Adipose tissue (tissue), 3 donors: ENCODE measurements around the gene HES6. TPM values are rescaled to one million over a fixed set of nuclear protein-coding genes. Genes with fewer than 3 reads are reported as not detected.

ENCODE experiments used
- H3K27ac ChIP-seq: one replicate; pipeline ENCODE4 v1.5.1; 2013; ENCODE audit warnings: low read depth, low read length
- WGBS, 3 donors: extraction: QIAGEN DNeasy Blood & Tissue Kit; methylation state at CpG; one replicate each; pipeline ENCODE4 v1.1.7; 2013; 5-methylcytosine and 5-hydroxymethylcytosine counted together
- polyA plus RNA-seq, 3 donors: library from polyadenylated mRNA; stranded (reverse); fragments of 200-250 nt; gene quantifications; one replicate each; pipeline ENCODE4 v1.2.3, GENCODE V29; 2013
- donor health status: healthy with polysubstance abuse.
- donor health status: Bipolar disorder and iron deficiency.
- donor health status: healthy.

HES6 gene
- polyA plus RNA-seq, 3 donors: 2.9 to 24.4 (median 3.5) TPM

DNA sequence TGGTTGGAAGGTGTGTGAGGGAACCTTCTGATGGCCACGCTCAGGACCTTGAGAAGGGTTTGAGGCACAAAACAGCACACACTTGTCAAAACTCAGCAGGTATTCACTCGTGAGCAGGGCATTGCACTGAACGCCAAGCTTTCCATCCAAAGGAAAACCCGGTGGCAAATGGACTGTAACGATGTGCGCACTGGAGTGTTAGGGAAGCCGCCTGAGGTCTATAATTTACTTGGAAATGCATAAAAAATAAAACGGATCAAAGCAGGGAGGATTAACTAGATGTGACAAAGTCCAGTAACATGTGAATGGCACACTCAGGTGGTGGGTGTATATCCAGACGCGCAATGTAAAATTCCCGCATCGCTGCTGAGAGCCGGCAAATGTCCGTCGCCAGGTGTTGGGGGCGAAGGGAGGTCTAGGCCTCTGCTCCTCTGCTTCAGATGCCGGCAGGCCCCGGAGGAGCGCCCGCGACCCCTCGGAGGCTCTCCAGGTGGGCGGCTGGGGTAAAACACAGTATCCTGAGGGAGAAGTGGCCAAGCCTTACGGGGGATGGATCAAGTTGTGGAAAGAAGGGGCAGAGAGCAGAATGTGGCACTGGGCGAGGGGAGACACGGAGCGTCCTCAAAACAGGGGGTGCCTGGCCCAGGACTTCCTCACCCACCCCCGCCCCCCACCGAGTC, 15.3 kb downstream of the HES6 start:
- H3K27ac ChIP-seq: no peak overlapping the region

GRCh38 chr2:238220892-238221521, 18.8 kb downstream of the HES6 start:
- 67 to 78% (median 76%) methylated on average over 16 to 23 of the region's 23 CpGs for WGBS, 3 donors

More for the DNA sequence above, 15.3 kb downstream of the HES6 start:
- 95 to 97% (median 96%) methylated on average over 28 to 29 of the region's 29 CpGs for WGBS, 3 donors

GRCh38 chr2:238220274-238220891, 19.5 kb downstream of the HES6 start:
- no peak overlapping the region for H3K27ac ChIP-seq
- 72 to 81% (median 78%) methylated on average over 10 of the region's 10 CpGs for WGBS, 3 donors

More at GRCh38 chr2:238220892-238221521, 18.8 kb downstream of the HES6 start:
- H3K27ac ChIP-seq: no peak overlapping the region

DNA sequence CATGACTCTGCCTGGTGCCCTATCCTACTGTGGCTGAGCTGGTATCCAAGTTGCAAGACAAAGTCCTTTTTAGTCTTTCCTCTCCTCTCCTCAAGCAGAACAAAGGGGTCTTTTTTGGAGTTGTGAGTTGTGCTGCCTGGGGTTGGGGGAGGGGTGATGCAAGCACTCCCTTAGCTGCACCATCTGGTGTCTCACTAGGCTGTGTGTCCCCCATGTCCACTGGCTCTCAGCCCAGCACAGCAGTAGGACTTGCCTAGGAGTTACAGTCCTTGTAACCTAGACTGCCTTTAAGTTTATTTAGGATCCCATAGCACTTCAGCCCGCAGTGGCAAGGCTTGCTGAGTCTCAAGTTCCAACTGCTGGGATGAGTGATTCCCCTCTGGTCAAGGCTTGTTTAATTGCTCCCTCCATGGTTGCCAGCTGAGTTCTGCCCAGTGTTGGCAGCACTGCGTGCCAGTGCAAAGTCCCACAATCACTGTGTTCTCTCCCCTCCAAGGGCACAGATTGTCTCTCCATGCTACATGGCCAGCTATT, 23.1 kb downstream of the HES6 start:
- WGBS, 3 donors: 90 to 97% (median 95%) methylated on average over 2 of the region's 2 CpGs
- no peak overlapping the region for H3K27ac ChIP-seq

DNA sequence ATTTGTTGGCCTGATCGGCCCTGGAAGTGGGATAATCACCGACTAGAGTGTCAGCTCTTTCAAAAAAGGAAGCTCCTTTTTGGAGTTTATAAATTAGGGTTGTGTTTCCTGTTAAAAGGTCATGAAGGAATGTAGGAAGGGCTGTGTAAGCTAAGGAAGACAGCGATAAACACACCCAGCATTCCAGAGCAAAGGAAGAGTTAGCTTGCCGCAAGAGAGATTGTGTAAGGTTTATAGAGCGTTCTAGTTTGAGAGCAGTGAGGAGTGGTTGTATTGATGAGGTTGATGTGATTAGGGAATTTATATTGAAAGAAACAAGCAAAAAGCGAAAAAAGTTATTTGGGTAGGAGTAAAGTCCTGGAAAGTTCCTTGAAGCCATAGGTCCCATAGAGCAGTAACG, 32.8 kb downstream of the HES6 start:
- no peak overlapping the region for H3K27ac ChIP-seq
- 69 to 85% (median 75%) methylated on average over 7 of the region's 7 CpGs for WGBS, 3 donors

DNA sequence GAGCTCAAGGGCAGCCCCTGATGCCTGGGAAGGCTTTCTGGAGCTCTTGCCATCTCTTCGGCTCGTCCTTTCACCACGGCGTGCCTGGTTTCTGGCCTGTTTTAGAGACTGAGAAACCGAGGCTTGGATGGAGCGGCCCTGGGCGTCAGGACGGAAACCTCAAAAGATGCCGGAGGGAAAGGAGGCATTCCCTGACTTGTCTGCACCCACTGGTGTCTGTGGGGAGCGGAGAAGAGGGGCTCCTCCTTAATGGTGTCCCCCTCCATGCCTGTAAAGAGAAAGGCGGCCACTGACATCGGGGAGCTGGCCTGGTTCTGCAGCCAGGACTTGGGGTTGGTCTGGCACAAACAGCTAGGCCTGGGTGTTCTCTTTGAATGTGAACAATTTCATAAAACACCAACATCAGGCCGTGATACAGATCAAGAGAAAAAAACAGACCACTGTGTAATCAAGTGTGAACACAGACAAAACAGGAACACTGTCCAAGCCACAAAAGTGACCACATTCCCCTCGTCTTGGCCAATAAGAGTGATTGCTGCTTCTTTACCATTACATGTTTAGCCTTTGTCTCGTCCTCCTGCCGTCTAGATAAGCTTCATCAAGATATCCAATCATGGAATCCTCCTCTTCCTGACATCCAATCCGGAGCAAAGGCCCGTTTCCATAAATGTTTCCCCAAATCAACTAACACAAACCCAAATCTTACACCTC, 35.7 kb downstream of the HES6 start:
- peak overlapping the region; percentile 13 for H3K27ac ChIP-seq
- WGBS, 3 donors: 47 to 55% (median 55%) methylated on average over 18 of the region's 18 CpGs

- H3K27ac ChIP-seq: peak within 1 kb of the TSS; percentile 78
- 0 to 1% (median 1%) methylated on average over 65 to 126 of the region's 126 CpGs for WGBS, 3 donors
Observed at GRCh38 chr2:238203094-238203972, 36.5 kb downstream of the HES6 start, which contains the start of gene ILKAP. Gene ILKAP (minus strand): TSS chr2:238203695. CDS start chr2:238203553, 142 bp downstream.

DNA sequence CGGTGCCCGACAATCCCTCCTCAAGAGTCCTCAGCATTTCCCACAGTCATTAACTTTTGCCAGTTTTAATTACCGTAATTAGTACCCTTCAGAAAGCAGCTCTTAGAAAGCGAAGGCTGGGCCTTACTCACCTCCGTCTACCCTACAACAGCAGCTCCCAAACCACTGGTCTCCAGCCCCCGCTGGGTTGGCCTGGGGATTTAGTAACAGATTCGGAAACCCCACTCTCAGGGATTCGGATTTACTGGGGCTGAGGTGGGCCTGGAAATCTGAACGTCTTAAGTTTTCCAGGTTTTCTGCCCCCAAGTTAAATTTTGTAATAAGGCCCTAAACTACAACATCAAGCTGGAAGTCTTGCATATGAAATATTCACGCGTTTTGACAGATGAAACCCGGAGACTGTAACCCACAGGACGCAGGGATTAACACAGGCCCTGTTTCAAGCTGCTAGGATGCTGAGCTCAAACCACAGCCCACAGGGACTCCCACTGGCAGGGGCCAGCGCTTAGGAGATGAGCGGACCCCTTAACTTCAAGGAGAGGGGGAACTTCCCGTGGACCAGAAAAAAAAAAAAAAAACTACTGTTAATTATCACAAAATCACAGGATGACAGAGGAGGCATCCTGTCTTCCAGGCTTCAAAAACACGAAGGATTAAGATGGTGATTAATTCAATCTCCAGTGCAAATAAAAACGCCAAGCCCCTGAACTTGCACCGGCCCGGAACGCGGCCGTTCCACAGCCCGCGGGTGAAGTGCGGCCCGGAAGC, 37.3 kb downstream of the HES6 start:
- 6 to 11% (median 10%) methylated on average over 27 of the region's 27 CpGs for WGBS, 3 donors
- peak overlapping the region; percentile 78 for H3K27ac ChIP-seq

DNA sequence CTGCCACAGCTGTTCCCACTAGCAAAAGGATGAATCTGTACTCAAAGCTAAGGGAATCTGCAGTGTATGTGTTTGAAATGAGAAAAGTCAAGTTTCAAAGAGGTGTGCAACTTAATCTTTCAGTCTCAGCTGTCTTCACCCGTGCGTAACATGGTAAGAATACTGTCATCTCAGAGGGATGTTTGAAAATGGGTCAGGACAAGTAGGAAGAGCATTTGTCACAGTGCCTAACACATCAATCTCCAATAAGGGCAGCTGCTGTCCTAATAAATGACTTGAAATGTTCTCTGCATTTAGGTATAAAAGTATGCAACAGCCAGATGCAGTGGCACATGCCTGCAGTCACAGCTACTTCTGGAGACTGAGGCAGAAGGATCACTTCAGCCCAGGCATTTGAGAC, 49.4 kb downstream of the HES6 start:
- 90 to 95% (median 94%) methylated on average over 2 of the region's 2 CpGs for WGBS, 3 donors
- H3K27ac ChIP-seq: no peak overlapping the region

Other genes starting within 250 kb of the HES6 start
- 10 to 100 TPM in 2 of 3 donors, 1 to 10 TPM in 1; 8.0 to 13.6 (median 11.5) TPM for gene SCLY, start 179.0 kb downstream of the HES6 start, polyA plus RNA-seq
- under 1 TPM; 0.04 to 0.67 (median 0.06) TPM for gene ESPNL, start 139.7 kb downstream of the HES6 start, polyA plus RNA-seq
- gene KLHL30, start 101.4 kb downstream of the HES6 start, polyA plus RNA-seq: 1 to 10 TPM in 2 of 3 donors, under 1 TPM in 1; 0.22 to 2.5 (median 1.0) TPM
- gene ERFE, start 81.1 kb downstream of the HES6 start, polyA plus RNA-seq: 1 to 10 TPM in 1 of 3 donors, under 1 TPM in 1, not detected in 1; 0.41 to 2.1 TPM
- 10 to 100 TPM; 25.7 to 39.0 (median 30.7) TPM for gene ILKAP, start 36.3 kb downstream of the HES6 start, polyA plus RNA-seq
- gene PER2, start 48.6 kb upstream of the HES6 start, polyA plus RNA-seq: 1 to 10 TPM; 3.6 to 5.6 (median 4.9) TPM
- 1 to 10 TPM; 3.1 to 7.8 (median 5.5) TPM for gene TRAF3IP1, start 80.5 kb upstream of the HES6 start, polyA plus RNA-seq
- gene ASB1, start 186.9 kb upstream of the HES6 start, polyA plus RNA-seq: 10 to 100 TPM in 2 of 3 donors, 1 to 10 TPM in 1; 7.1 to 17.7 (median 17.7) TPM